Neural cell (in vitro differentiated cells): ENCODE results near the gene LRRC8C.

Experiments used
- CTCF ChIP-seq: fragments of 450-650 bp; IDR thresholded peaks from 2 replicates; pipeline ENCODE4 v1.5.1; 2014; ENCODE audit warnings: antibody characterized with exemption, mild to moderate bottlenecking, moderate library complexity; ENCODE audit not compliant: poor library complexity, severe bottlenecking
- EP300 ChIP-seq: fragments of 450-650 bp; conservative IDR thresholded peaks from 2 replicates; pipeline ENCODE4 v1.6.1; 2014; ENCODE audit warnings: antibody characterized with exemption, mild to moderate bottlenecking, moderate library complexity; ENCODE audit not compliant: poor library complexity, severe bottlenecking
- EZH2 ChIP-seq: fragments of 200-600, 300-800 bp; shearing (Covaris generic), sonication (generic); IDR thresholded peaks from 2 replicates; pipeline ENCODE4 v1.6.1; 2014; ENCODE audit warnings: antibody characterized with exemption, low read length, borderline replicate concordance, mild to moderate bottlenecking; ENCODE audit not compliant: insufficient read depth, poor library complexity, severe bottlenecking
- POLR2AphosphoS5 ChIP-seq: IDR thresholded peaks from 2 replicates; pipeline ENCODE4 v1.6.1; 2012
- RAD21 ChIP-seq: fragments of 450-650 bp; conservative IDR thresholded peaks from 2 replicates; pipeline ENCODE4 v1.6.1; 2014; ENCODE audit warnings: antibody characterized with exemption, mild to moderate bottlenecking, moderate library complexity
- REST ChIP-seq: IDR thresholded peaks from 2 replicates; pipeline ENCODE4 v1.6.1; 2012; ENCODE audit warnings: borderline replicate concordance
- SMC3 ChIP-seq: fragments of 450-650 bp; conservative IDR thresholded peaks from 2 replicates; pipeline ENCODE4 v1.6.1; 2014; ENCODE audit warnings: antibody characterized with exemption, mild to moderate bottlenecking, moderate library complexity; ENCODE audit not compliant: poor library complexity
- TAF1 ChIP-seq: IDR thresholded peaks from 2 replicates; pipeline ENCODE4 v1.6.1; 2012; ENCODE audit warnings: low read depth

- no peak for TF ChIP-seq RAD21
- TF ChIP-seq CTCF: no peak
- no peak for TF ChIP-seq EP300
- no peak for TF ChIP-seq REST
- no peak for TF ChIP-seq TAF1
- TF ChIP-seq EZH2: no peak
- TF ChIP-seq POLR2AphosphoS5: no peak
- TF ChIP-seq SMC3: no peak
These were observed 90.9 kb downstream of the LRRC8C start for GRCh38 chr1:89723863-89724262.
